GM08714 (cell line): Measurements from ENCODE around the gene LGALSL.
"Not testable (repeated sequence)": the region's sequence is repeated elsewhere in the genome, so short reads cannot be mapped to it uniquely, and the experiment has no call there.

Experiments used
- H3K4me3 ChIP-seq: fragments of 200-500 bp; sonication (Bioruptor generic); 2 replicates; pipeline ENCODE4 v1.5.1; 2014; ENCODE audit warnings: mild to moderate bottlenecking, low read length, inconsistent platforms
- ZNF274 ChIP-seq: IDR thresholded peaks from 2 replicates; pipeline ENCODE4 v1.6.1; 2012; ENCODE audit warnings: mild to moderate bottlenecking, low read depth, low read length

The LGALSL gene

GRCh38 chr2:64424416-64424987, 29.5 kb upstream of the LGALSL start:
- no peak for TF ChIP-seq ZNF274
- no peak overlapping the region for H3K4me3 ChIP-seq

GRCh38 chr2:64426183-64426952, 27.6 kb upstream of the LGALSL start:
- TF ChIP-seq ZNF274 = no peak
- no peak overlapping the region for H3K4me3 ChIP-seq

- H3K4me3 ChIP-seq = no peak overlapping the region
- no peak for TF ChIP-seq ZNF274
These were observed 19.8 kb upstream of the LGALSL start for GRCh38 chr2:64434039-64434657.

GRCh38 chr2:64437883-64438282, 16.1 kb upstream of the LGALSL start:
- no peak overlapping the region for H3K4me3 ChIP-seq
- TF ChIP-seq ZNF274 = no peak

- no peak overlapping the region for H3K4me3 ChIP-seq
- no peak for TF ChIP-seq ZNF274
These were observed 14.8 kb upstream of the LGALSL start for GRCh38 chr2:64439194-64439593.

GRCh38 chr2:64440843-64441242, 13.1 kb upstream of the LGALSL start:
- no peak overlapping the region for H3K4me3 ChIP-seq
- no peak for TF ChIP-seq ZNF274

GRCh38 chr2:64442277-64442676, 11.7 kb upstream of the LGALSL start:
- no peak overlapping the region for H3K4me3 ChIP-seq
- TF ChIP-seq ZNF274 = no peak

GRCh38 chr2:64442801-64443429, 11.0 kb upstream of the LGALSL start:
- no peak overlapping the region for H3K4me3 ChIP-seq
- TF ChIP-seq ZNF274 = no peak

DNA sequence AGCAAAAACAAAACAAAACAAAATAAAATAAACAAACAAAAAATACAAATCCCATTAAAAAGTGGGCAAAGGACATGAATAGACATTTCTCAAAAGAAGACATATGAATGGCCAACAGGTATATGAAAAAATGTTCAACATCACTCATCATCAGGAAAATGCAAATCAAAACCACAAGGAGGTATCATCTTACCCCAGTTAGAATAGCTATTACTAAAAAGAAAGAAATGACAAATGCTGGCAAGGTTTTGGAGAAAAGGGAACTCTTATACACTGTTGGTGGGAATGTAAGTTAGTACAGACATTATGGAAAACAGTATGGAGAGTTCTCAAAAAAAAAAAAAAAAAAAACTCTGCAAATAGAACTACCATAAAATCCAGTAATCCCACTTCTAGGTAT, 8.0 kb upstream of the LGALSL start:
- not testable (repeated sequence) for H3K4me3 ChIP-seq

DNA sequence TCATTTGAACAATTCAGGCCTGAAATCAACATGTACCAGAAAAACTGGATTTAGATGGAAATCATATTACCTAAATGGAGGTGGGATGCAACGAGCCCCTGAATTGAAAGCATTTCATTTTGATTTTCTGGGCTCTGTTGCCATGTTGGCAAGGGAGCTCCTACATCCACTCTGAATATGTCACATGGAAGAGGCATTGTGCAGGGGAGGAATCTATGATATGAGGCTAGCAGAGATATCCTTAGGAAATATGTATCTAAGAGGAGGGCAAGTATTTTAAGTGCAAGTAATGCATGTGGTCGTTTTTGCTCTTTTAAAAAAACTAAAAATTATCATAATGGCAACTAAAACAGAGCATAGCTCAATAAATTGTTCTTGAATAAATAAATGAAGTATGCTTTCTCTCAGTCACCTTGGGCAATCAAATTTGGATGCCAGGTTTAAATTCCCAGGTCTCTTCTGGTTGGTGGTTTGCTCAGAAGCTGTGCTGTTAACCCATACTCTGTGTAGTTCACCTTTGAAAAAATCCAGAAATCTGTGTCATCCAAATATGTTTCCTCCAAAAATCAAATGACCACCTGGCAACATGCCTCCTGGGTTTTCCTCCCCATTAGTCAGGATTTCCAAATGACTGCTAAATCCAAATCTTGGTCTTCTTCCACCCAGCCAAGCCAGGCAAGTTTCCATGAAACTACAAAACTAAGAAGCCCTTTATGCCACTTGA, 6.5 kb upstream of the LGALSL start:
- no peak for TF ChIP-seq ZNF274
- H3K4me3 ChIP-seq = no peak overlapping the region

GRCh38 chr2:64448041-64448426, 5.9 kb upstream of the LGALSL start:
- TF ChIP-seq ZNF274 = no peak
- no peak overlapping the region for H3K4me3 ChIP-seq

DNA sequence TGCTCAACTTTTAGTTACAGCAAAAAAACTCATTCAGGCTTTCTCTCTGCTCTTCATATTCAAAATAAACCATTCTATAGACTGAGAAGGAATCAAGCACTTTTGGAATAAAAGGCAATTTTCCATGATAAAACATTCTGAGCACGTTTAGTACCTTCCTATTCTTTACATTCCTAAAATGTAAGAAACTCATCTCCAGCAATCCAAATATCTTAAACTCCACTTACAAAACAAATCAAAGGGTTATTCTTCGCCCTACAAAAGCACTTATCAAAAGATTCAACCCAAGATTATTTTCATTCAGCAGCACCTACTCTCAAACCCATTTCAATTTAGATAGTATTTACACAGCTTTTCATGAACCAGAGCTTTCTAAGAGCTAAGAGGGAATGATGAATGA, 2.9 kb upstream of the LGALSL start:
- no peak overlapping the region for H3K4me3 ChIP-seq
- no peak for TF ChIP-seq ZNF274

DNA sequence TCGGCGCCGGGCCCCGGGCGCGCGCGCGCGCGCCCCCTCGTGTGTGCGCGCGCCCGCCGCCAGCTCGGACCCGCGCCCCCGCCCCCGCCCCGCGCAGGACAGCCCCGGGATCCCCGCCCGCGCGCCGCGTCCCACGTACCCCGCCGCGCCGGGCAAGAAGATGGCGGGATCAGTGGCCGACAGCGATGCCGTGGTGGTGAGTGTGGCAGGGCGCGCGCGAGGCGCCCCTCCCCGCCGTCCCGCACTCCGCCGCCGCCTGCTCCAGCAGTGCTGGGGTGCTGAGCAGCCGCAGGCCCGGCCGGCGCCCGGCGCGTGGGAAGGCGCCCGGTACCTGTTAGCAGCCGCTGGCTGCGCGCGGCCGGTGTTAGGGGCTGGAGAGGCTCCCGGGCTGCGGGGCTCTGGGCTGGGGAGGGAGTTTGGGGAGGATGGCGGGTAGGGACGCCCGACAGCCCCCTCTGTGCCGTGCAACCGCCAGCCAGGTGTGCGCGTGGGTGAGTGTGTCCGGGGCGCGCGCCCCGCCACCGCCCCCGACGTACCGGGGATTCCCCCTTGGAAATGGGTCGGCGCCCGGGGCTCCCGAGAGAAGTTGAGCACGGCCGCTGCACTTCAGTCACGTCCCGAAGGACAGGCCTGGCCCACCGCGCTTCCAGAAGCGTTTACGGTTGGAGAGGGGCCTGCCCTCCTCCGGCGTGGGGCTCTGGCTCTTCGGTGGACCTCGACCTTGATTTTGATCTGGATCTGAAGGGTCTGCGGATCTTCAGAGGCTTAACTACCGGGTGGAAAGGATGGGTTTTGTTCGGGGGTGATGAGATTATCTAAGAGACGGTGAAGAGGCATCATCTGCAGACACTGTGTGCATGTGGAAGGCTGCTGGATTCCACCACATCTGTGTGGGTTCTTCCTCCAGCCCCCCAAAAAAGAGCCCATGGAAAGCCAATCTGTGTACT, 697 bp downstream of the LGALSL start:
- TF ChIP-seq ZNF274 = no peak
- H3K4me3 ChIP-seq = peak overlapping the region; percentile 92
